Activated effector memory CD4-positive, alpha-beta T cell treated with anti-CD3 and anti-CD28 coated beads, Interleukin-2, amount 50 U/mL, for 16 hours (primary cell): ENCODE results near the gene FAM53C.
"Not testable (repeated sequence)": the region's sequence is repeated elsewhere in the genome, so short reads cannot be mapped to it uniquely, and the experiment has no call there.

Source experiments
- DNase-seq: peaks from one replicate; pipeline ENCODE4 v3.0.0-alpha.2; 2020

The FAM53C gene

DNA sequence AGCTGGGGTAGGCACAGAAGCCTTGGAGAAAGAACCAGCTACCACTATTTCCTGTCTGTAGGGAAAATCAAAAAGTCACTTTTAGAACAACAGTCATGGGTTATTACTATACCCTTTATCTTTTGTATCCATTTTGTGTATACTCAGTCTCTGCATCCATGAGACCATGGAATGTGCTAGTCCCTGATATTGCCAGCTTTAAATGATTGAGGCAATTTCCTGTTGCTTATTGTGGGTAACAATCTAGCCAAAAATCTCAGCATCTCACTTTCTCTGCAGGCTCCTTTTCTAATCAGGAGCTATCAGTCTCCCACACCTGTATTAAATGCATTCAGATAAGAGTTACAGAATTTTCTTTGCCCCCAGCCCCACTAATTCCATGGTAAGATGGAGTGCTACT lies 13.5 kb downstream of the FAM53C start:
- DNase-seq: no peak

DNA sequence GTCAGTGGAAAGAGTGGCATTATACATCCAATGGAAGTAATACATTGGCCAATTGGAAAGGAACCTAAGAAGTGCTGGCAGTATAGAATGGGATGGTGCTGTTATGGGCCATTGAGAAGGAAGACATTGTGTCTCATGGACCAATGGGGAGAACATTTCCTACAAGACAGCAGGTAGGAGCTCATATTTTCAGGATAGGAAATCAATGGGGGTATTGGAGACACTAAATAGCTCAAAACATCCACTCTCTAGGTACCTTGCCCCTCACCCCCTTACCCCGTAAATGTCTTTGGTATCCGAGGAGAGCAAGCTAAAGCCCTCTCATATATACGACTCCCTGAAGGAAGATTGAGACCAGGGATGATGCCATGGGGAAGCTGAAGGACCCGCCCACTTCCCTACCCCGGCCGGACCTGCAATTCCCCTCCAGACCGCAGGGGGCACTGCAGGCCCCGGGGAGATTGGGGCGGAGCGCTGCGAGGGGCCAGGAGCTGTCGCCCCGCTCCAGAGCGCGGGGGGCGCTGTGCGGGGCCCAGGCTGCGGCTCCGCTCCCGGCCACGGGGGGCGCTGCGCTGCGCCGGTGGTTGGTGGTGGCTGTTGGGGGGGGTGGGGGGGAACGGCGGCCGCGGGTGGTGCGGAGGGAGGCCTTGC lies 14.1 kb downstream of the FAM53C start, which contains the start of gene KDM3B:
KDM3B (plus strand) TSS at position 615 of the 651 bp plus-strand sequence. CDS start 111 bp downstream, outside the sequence.
- DNase-seq: peak; percentile 98

DNA sequence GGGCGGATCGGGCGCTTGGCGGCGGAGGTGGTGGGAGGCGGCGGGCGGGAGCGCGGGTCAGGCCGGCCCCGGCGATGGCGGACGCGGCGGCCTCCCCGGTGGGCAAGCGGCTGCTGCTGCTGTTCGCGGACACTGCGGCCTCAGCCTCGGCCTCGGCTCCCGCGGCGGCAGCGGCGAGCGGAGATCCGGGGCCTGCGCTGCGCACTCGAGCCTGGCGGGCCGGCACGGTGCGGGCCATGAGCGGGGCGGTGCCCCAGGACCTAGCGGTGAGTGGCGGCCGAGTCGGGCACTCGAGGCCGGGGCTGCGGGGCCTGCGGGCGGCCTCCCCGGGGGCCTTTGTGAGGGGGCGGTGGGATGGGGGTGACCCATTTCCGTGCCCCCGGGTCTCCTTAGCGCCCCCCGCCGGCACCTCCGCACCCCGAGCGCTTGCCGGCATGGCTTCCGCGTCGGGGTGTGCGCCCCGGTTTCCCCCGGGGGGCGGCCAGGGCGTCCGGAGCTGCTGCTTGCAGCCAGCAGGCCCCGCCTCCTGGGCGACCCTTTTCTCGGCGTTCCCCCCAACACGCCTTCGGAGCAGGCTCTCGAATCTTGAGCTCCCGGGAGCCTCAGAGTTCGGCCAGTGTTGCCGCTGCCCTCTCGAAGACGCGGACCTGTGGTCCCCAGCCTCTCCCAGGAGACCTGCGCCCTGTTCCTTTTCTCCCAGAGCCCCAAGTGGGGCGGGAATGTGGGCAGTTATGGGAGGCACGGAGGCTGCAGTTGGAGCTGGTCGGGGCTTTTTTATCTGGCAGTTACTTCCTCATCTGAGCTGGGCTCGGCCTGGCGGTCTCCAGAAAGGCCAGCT lies 14.9 kb downstream of the FAM53C start:
- DNase-seq: peak; percentile 91

DNA sequence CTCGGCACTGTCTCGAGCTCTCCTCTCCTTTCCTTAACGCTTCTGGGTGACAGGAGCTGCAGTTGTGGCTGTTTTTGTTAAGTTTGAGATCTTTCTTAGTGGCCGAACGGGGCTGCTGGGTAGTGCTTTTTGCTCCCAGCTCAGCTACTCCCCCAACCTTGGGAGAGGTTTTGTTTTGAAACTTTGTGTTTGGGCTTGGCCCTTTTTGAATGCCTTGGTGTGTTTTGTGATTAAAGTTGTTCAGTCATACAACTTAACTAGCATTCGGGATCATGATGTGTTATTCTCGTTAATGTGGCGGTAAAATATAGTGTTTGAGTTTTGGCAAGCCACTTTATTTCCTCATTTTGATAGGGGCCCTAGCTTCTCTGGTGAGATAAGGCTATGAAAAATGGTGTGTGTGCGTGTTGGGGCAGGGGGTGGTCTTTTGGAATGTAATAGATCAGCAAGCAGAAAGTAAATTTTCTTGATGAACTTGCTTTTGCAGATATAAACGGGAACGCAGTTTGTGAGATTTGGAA lies 15.6 kb downstream of the FAM53C start:
- DNase-seq: no peak

DNA sequence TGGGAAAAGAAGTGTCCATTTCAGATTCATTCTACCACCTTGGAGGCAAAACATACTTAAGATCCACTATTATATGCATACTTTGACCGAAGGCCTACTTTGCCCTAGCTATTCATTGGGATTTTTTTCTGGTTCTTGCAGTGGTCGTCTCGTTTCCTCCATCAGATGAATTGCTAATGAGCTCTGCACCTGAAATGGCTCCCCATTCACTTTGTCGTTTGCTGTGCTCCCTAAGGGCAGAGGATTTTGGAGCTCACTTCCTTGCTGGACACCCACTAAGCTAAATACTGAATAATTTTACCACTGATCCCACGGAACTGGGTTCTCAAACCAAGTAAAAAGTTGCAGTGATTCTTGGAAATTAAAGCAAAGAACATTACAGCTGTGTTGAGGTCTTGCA lies 16.3 kb downstream of the FAM53C start:
- DNase-seq: no peak

DNA sequence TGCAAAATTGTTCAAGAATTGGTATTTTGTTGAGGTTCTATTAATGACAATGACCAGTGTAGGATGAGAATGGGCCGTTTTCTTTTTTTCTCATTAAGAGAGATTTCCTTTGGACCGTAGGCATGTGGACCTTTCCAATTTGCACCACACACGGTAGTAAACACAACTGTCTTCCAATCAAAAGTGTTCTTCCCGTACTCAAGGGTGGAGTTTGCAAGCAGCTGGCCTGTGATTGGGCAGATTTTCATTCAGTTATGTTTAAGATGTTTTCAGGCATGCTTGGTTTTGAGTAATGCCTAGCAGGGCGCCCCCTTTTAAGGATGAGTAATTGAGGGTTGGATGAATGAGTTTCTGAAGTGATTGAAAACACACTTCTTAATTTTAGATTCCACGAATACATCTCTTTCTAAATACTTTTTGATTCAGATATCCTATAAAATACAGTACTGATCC lies 16.9 kb downstream of the FAM53C start:
- DNase-seq: peak; percentile 81

DNA sequence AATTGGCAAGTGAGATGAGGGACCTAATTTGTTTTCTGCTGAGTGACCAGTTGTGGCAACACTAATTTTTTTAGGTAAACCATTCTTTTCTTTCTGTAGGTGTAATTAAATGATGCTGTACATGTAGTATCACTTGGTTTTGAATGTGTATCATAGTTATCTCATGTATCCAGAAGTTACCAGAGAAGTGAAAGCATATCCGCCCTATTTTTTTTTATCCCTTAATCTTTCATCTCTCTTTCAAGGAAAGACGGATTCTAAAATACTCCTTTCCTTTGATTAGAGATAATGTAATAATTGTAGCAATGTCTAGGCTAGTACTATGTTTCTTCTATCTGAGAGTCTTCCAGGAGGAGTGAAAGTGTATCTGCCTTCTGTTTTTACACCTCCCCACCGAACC lies 21.6 kb downstream of the FAM53C start:
- no peak for DNase-seq

DNA sequence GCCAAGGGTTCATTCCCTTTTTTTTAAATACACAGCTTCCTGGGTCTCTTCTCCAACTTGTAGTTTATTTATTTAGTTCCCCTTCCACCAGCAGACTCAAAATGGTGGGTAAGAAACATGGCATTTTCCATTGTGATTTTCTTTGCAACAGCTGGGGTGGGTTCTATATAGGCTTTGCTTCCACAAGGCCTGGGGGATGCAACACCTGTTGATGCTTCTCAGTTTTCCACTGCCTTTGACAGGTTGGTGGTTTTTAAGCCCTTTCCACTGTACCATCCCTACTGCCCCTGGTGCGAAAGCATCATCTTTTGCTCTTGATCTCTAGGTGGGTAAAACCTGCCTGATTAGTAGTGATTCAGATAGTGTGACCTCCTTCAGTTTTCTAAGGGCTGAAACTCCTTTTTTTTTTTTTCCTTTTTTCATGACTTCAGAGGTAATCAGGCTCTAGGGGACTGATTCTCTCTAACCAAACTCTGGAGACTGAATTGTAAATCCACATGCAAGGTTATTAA lies 22.9 kb downstream of the FAM53C start:
- no peak for DNase-seq

DNA sequence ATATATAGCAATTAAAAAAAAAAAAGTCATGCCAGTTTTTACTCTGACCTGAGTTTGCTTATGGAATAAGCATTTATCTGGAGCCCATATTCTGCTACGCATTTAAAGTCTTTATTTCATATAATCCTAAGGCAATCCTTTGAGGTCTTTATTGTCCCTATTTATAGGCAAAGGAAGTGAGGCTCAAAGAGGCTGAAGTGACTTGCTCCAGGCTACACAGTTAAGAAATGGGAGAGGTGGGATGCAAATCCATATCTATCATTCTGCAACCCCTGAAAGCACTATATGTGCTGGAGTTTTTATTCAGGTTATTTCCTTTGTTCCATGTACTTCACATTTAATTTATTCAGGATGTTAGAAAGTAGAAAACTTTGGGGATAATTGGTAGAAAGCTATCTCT lies 26.5 kb downstream of the FAM53C start:
- no peak for DNase-seq

DNA sequence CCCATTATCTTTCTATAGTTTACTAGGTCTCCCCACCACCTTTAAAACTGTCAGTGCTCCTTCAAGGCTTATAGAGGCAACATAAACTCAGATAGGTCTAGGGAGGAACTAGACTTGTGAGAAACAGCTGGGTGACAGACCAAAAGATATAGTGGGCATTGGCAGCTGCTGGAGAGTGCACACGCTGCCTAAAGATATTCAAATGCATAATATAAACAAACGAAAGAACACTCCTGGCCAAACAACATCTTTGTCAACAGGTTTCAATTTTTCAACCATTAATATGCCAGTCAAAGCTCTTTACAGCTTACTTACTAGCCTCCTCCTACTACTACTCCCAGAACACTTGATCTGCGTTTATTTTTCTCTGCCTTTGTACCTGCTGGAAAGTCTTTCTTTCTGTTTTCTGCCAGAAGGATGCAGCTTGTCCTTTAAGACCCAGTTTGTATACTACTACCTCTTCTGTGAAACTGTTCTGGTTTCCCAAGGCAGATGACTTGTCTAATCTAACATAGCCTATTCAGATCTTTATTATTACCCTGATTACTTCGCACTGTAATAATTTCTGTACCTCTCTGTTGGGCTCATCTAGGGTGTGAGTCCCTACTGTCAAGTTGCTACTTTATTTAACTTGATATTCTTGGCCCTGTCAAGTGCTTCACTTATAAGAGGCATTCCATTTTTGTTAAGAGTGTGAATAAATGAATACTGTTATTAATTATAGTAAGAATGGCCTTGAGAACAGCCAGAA lies 28.7 kb downstream of the FAM53C start:
- no peak for DNase-seq

DNA sequence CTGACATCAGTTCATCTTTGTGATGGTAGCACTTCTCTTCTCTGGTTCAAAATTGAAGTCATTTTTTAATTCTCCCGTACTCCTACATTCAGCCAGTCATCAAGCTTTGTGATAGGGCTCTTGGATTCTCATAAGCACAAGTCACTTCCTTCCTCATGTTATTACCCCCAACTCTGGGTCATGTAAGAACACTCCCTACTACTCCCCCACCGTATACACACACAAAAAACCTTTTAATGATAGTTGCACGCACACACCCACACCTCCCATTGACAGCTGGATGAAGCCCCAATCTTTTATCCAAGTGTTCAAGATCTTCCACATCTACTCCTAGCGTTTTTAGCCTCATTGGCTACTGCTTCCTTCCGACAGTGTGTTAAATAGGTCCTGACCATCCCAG lies 31.2 kb downstream of the FAM53C start:
- no peak for DNase-seq

DNA sequence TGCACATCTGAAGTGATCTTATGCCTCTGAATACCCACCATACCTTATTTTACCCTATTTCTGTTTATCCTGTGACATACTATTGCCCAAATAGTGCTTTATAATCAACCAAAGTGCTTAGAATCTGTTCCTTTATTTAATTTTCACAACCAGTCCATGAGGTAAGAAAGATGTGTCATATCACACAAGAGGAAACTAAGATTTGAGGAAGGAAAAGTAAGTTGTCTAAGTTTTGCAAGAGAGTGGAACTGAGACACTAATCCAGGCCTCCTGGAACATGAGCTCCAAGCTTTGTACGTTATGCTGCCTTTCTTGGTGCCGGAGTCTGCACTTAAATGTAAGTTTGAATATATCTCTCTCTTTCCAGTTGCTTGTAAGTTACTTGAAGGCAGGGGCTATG lies 31.6 kb downstream of the FAM53C start:
- no peak for DNase-seq

DNA sequence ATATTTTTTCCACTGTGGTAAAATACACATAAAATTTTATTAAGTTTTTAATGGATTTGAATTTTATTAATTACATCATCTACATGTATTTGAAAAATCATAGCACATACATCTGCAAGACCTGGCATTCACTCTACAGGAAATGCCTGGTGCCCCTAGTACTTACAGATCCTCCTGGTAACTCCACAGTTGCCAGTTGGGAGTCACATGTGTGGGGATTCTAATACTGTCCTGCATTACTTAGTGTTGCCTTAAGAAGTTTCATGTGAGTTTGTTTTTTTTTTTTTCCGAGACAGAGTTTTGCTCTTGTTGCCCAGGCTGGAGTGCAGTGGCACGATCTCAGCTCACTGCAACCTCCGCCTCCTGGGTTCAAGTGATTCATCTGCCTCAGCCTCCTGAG lies 32.5 kb downstream of the FAM53C start:
- no peak for DNase-seq

DNA sequence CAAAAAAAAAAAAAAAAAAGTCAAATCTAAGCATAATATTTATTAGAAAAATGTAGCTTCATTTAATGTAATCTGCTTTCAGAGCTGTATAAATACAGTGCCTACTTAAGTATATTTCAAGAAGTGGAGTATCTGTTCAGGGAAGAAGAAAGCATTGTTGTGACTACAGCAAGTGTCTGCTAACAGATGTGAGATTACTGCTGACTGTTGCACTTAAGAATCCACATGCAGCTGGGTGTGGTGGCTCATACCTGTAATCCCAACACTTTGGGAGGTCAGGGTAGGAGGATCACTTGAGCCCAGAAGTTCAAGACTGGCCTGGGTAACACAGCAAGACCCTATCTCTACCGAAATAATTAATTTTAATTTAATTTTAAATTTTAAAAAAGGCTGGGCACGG lies 33.4 kb downstream of the FAM53C start:
- DNase-seq: no peak

DNA sequence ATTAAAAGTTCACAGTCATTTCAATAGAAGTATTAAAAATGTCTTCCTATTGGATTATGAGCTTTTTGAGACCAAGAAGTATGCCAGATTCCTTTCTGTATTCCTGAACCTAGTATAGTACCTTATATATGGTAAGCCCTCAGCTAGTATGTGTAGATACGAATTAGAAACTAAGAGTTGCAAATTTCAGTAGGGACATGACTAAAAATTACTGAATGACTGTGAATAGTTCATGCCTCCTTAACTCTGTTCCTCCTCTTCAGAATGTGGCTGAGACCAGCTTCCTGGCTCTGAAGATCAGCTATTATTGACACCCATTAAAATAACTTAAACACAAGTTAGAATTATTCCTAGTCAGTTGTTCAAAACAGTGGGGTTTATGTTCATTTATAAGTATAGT lies 34.2 kb downstream of the FAM53C start:
- DNase-seq: no peak

DNA sequence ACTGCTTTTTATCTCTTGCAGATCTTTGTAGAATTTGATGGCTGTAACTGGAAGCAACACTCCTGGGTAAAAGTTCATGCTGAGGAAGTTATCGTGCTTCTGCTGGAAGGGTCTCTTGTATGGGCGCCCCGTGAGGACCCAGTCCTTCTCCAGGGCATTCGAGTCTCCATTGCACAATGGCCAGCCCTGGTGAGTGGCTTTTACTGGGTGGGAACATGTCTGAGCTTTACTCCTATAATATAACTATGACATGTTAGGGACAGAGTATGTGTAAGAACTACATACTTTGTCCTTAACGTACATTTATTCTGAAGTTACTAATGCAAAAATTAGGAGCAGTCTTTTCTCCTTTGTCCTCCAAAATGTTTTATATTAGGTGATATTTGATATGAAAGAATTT lies 34.6 kb downstream of the FAM53C start:
- DNase-seq: no peak

DNA sequence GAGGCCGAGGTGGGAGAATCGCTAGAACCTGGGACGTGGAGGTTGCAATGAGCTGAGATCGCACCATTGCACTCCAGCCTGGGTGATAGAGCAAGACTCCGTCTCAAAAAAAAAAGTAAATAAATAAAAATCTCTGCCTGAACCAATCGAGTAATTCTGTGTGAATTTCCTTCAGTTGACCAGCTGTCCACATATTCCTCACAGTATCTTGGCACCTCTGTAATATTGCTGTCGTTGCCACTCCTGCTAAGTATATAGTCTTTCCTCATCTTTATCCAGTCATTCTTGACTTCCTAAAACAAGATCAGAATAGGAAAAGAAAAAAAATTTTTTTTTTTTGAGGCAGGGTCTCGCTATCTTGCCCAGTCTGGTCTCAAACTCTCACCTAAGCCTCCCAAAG lies 44.3 kb downstream of the FAM53C start:
- no peak for DNase-seq

DNA sequence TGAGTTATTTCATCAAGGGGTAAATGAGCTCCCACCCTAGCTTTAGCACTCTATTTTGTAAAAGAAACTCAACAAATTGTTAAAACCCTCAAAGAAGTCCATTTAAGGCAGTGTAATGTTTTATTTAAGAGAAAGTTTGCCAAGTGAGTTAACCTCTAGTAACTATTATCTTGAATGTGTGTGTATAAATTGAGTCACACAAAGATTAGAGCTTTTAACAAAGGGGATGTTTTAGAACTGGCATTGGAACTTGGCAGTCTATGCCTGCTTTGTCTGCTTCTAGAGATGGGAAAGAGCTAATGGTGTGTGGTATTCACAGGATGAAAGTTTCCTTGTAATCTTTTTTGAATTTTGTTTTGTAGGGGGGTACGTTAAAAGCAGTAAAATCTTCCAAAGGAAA lies 47.6 kb downstream of the FAM53C start:
- DNase-seq: no peak

DNA sequence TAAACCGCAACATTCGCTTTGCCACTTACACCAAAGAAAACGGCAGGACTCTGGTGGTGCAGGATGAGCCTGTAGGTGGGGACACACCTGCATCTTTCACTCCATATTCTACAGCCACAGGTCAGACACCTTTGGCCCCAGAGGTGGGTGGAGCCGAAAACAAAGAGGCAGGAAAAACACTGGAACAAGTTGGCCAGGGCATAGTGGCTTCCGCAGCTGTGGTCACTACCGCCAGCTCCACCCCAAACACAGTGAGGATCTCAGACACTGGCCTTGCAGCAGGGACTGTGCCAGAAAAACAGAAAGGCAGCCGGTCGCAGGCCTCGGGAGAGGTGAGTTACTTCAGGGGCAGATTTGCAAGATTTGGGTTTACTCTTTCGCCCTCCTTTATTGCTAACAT lies 48.2 kb downstream of the FAM53C start:
- DNase-seq: no peak

DNA sequence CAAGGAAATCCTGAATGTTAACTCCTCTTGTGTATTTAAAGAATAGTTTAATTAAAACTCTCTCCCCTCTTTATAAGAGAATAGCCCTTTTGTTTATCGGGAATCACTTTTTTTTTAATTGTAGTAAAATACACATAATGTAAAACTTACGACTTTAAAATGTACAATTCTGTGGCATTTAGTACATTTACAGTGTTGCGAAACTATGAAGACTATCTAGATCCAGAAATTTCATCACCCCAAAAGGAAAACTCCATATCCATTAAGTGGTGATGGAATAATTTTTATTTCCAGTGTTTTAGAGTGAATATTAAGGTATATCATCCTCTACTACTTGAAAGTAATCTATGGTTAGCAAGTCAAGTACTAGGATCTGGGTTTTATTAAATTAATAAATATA lies 51.3 kb downstream of the FAM53C start:
- no peak for DNase-seq

DNA sequence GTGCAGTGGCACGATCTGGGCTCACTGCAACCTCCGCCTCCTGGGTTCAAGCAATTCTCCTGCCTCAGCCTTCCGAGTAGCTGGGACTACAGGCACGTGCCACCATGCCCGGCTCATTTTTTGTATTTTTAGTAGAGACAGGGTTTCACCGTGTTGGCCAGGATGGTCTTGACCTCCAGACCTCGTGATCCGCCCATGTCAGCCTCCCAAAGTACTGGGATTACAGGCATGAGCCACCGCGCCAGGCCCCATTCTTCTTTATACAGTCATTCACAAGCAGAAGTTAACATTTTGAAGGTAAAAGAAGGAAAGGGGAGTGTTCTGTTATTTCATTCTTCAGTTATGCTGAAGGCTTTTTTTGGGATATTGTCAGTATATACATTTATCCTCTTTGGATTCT lies 51.8 kb downstream of the FAM53C start:
- DNase-seq: not testable (repeated sequence)

DNA sequence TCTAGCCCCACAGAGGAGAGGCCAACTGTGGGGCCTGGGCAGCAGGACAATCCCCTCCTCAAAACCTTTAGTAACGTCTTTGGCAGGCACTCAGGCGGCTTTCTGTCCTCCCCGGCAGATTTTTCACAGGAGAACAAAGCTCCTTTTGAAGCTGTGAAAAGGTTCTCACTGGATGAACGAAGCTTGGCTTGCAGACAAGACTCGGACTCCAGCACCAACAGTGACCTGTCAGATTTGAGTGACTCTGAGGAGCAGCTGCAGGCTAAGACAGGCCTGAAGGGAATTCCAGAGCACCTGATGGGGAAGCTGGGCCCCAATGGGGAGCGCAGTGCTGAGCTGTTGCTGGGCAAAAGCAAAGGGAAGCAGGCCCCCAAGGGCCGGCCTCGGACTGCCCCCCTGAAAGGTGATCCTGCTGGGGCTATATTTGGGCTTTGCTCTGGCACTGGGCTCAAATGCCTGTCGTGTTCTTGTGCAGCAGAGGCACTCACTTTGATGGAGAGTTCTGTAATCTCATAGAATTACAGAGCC lies 53.9 kb downstream of the FAM53C start:
- DNase-seq: no peak
